Measurements from ENCODE around the gene LRMDA. TPM values are rescaled to one million over a fixed set of nuclear protein-coding genes. Genes with fewer than 3 reads are reported as not detected.

LRMDA gene
- total and polyA plus RNA-seq, 2 of the 13 experiments (the other 11 are each of a cell fraction or from before 2014, with no cell fraction given): 13.4 to 22.0 TPM

GRCh38 chr10:75776738-75777504 lies 345.5 kb downstream of the LRMDA start (continued):
- TF ChIP-seq NFATC3 (CRISPR knock-in tag; IDR thresholded peaks at IDR 0.05): no peak
- peak; percentile 38 for TF ChIP-seq ASH2L (IDR thresholded peaks at IDR 0.05; ENCODE audit: insufficient read length, low read depth, low read length)
- no peak for TF ChIP-seq NFIB (CRISPR knock-in tag; IDR thresholded peaks at IDR 0.05; ENCODE audit: borderline replicate concordance)
- no peak for TF ChIP-seq ZNF274 (CRISPR knock-in tag; IDR thresholded peaks at IDR 0.05)
- no peak for TF ChIP-seq KLF13 (CRISPR knock-in tag; IDR thresholded peaks at IDR 0.05)
- TF ChIP-seq ZNF33A (CRISPR knock-in tag; IDR thresholded peaks at IDR 0.05; ENCODE audit: borderline replicate concordance): no peak; the same call in 1 of the 2 replicates
- TF ChIP-seq MYC (CRISPR knock-in tag; IDR thresholded peaks at IDR 0.05; ENCODE audit: borderline replicate concordance): no peak; the same call in 1 of the 2 replicates
- no peak; the same call in 1 of the 2 replicates for TF ChIP-seq ZNF460 (CRISPR knock-in tag; IDR thresholded peaks at IDR 0.05; ENCODE audit: borderline replicate concordance)
- peak; percentile 29; the same call in 1 of the 2 replicates for TF ChIP-seq ZBTB33 (CRISPR knock-in tag; IDR thresholded peaks at IDR 0.05)
- TF ChIP-seq ZNF552 (CRISPR knock-in tag; IDR thresholded peaks at IDR 0.05; ENCODE audit: borderline replicate concordance): no peak
- TF ChIP-seq ZSCAN22 (CRISPR knock-in tag; IDR thresholded peaks at IDR 0.05): no peak
- TF ChIP-seq PRMT3 (CRISPR knock-in tag; IDR thresholded peaks at IDR 0.05; ENCODE audit: borderline replicate concordance, low read depth): no peak
- no peak for TF ChIP-seq ZSCAN5A (CRISPR knock-in tag; IDR thresholded peaks at IDR 0.05; ENCODE audit: borderline replicate concordance)
- TF ChIP-seq NFE2L2 (IDR thresholded peaks at IDR 0.05; ENCODE audit: low read length): no peak
- 0 out of 2 replicates have a peak, but pooled peaks have one; percentile 40 for TF ChIP-seq ZNF563 (CRISPR knock-in tag; IDR thresholded peaks at IDR 0.05)
- TF ChIP-seq ZNF75D (CRISPR knock-in tag; IDR thresholded peaks at IDR 0.05; ENCODE audit: borderline replicate concordance): no peak
- TF ChIP-seq ZKSCAN8 (CRISPR knock-in tag; IDR thresholded peaks at IDR 0.05; ENCODE audit: borderline replicate concordance): peak; percentile 97
- TF ChIP-seq MEF2D (CRISPR knock-in tag; IDR thresholded peaks at IDR 0.05): peak; percentile 35; the same call in 1 of the 2 replicates
- TF ChIP-seq FOXM1 (CRISPR knock-in tag; IDR thresholded peaks at IDR 0.05): no peak
- no peak for TF ChIP-seq ZNF878 (CRISPR knock-in tag; IDR thresholded peaks at IDR 0.05)
- peak; percentile 98 for TF ChIP-seq TBX2 (CRISPR knock-in tag; IDR thresholded peaks at IDR 0.05; ENCODE audit: borderline replicate concordance)
- TF ChIP-seq ZNF34 (CRISPR knock-in tag; IDR thresholded peaks at IDR 0.05; ENCODE audit: borderline replicate concordance): 0 out of 2 replicates have a peak, but pooled peaks have one; percentile 20
- TF ChIP-seq GATAD2A (CRISPR knock-in tag; IDR thresholded peaks at IDR 0.05): peak; percentile 96
- TF ChIP-seq DZIP1 (CRISPR knock-in tag; IDR thresholded peaks at IDR 0.05): no peak
- peak; percentile 81 for TF ChIP-seq HDAC1 (CRISPR knock-in tag; IDR thresholded peaks at IDR 0.05)

Data from HepG2 (cell line).